Measurements from ENCODE around the gene SPSB2.

Gene SPSB2

GRCh38 chr12:6849976-6850560, 23.0 kb downstream of the SPSB2 start:
- DNase-seq: no peak

GRCh38 chr12:6849427-6849826, 23.7 kb downstream of the SPSB2 start:
- DNase-seq: no peak

GRCh38 chr12:6847676-6848075, 25.4 kb downstream of the SPSB2 start:
- DNase-seq: no peak

- no peak for DNase-seq
Measured at GRCh38 chr12:6846316-6846869, 26.7 kb downstream of the SPSB2 start.

GRCh38 chr12:6845395-6845794, 27.7 kb downstream of the SPSB2 start:
- DNase-seq: no peak

GRCh38 chr12:6843118-6843902, 29.8 kb downstream of the SPSB2 start:
- no peak for DNase-seq

GRCh38 chr12:6842075-6842474, 31.0 kb downstream of the SPSB2 start:
- DNase-seq: no peak

GRCh38 chr12:6840761-6841515, 32.2 kb downstream of the SPSB2 start, which contains the start of gene GNB3:
TSS of gene GNB3 (plus strand) at chr12:6840925. CDS start at chr12:6841288, 363 bp downstream.
- no peak for DNase-seq

- DNase-seq: no peak
Measured at GRCh38 chr12:6840330-6840729, 32.8 kb downstream of the SPSB2 start.

- peak; percentile 82 for DNase-seq
Measured at GRCh38 chr12:6839482-6840201, 33.5 kb downstream of the SPSB2 start.

- DNase-seq: no peak
Measured at GRCh38 chr12:6838854-6839253, 34.2 kb downstream of the SPSB2 start.

- no peak for DNase-seq
Measured at GRCh38 chr12:6837370-6838060, 35.6 kb downstream of the SPSB2 start.

GRCh38 chr12:6836851-6837250, 36.3 kb downstream of the SPSB2 start:
- no peak for DNase-seq

GRCh38 chr12:6834873-6835272, 38.2 kb downstream of the SPSB2 start:
- no peak for DNase-seq

- no peak for DNase-seq
Measured at GRCh38 chr12:6834254-6834653, 38.8 kb downstream of the SPSB2 start.

- no peak for DNase-seq
Measured at GRCh38 chr12:6833189-6833890, 39.8 kb downstream of the SPSB2 start.

- DNase-seq: no peak
Measured at GRCh38 chr12:6832125-6832524, 41.0 kb downstream of the SPSB2 start.

GRCh38 chr12:6831450-6831995, 41.6 kb downstream of the SPSB2 start:
- DNase-seq: no peak

GRCh38 chr12:6830999-6831398, 42.1 kb downstream of the SPSB2 start:
- no peak for DNase-seq

GRCh38 chr12:6830286-6830890, 42.7 kb downstream of the SPSB2 start:
- no peak for DNase-seq

All from NCI-H187 treated with DMSO at 0.1 percent for 48 hours (cell line).